ENCODE data around the gene VWA3B.

The VWA3B gene

GRCh38 chr2:98201576-98201975 lies 114.6 kb downstream of the VWA3B start:
- no peak overlapping the region for H3K27ac ChIP-seq
- TF ChIP-seq CTCF (conservative IDR thresholded peaks at IDR 0.05) (no peak), ZFX (IDR thresholded peaks at IDR 0.05) (no peak)

GRCh38 chr2:98205889-98206288 lies 118.9 kb downstream of the VWA3B start:
- no peak for TF ChIP-seq ZFX (IDR thresholded peaks at IDR 0.05)
- H3K27ac ChIP-seq: no peak overlapping the region

GRCh38 chr2:98212092-98213000 lies 125.4 kb downstream of the VWA3B start:
- no peak overlapping the region for H3K27ac ChIP-seq

GRCh38 chr2:98216616-98217015 lies 129.6 kb downstream of the VWA3B start:
- H3K27ac ChIP-seq: peak overlapping the region; percentile 5; the same call in 1 of the 2 replicates
- TF ChIP-seq ZFX (IDR thresholded peaks at IDR 0.05): no peak
- no peak for TF ChIP-seq CTCF (conservative IDR thresholded peaks at IDR 0.05)

More at GRCh38 chr2:98212092-98213000, 125.4 kb downstream of the VWA3B start:
- no peak for TF ChIP-seq ZFX (IDR thresholded peaks at IDR 0.05)
- TF ChIP-seq CTCF (conservative IDR thresholded peaks at IDR 0.05): no peak

GRCh38 chr2:98219152-98219551 lies 132.2 kb downstream of the VWA3B start:
- TF ChIP-seq CTCF (conservative IDR thresholded peaks at IDR 0.05): no peak
- H3K27ac ChIP-seq: no peak overlapping the region

- no peak for TF ChIP-seq CTCF (conservative IDR thresholded peaks at IDR 0.05)
- no peak for TF ChIP-seq ZFX (IDR thresholded peaks at IDR 0.05)
- no peak overlapping the region for H3K27ac ChIP-seq
Observed at GRCh38 chr2:98233941-98234340, 147.0 kb downstream of the VWA3B start.

GRCh38 chr2:98234776-98235175 lies 147.8 kb downstream of the VWA3B start:
- TF ChIP-seq ZFX (IDR thresholded peaks at IDR 0.05) (no peak), CTCF (conservative IDR thresholded peaks at IDR 0.05) (no peak)

GRCh38 chr2:98236935-98237334 lies 150.0 kb downstream of the VWA3B start:
- H3K27ac ChIP-seq: no peak overlapping the region
- TF ChIP-seq CTCF (conservative IDR thresholded peaks at IDR 0.05) (no peak), ZFX (IDR thresholded peaks at IDR 0.05) (no peak)

More at GRCh38 chr2:98234776-98235175, 147.8 kb downstream of the VWA3B start:
- H3K27ac ChIP-seq: no peak overlapping the region
